Measurements from ENCODE around the gene MYOZ1. TPM values are rescaled to one million over a fixed set of nuclear protein-coding genes. Genes with fewer than 3 reads are reported as not detected.

The MYOZ1 gene
- total and polyA plus RNA-seq, 2 of the 8 experiments (the other 6 are each of a cell fraction or from before 2014, with no cell fraction given) = 2.6 to 3.3 TPM

DNA sequence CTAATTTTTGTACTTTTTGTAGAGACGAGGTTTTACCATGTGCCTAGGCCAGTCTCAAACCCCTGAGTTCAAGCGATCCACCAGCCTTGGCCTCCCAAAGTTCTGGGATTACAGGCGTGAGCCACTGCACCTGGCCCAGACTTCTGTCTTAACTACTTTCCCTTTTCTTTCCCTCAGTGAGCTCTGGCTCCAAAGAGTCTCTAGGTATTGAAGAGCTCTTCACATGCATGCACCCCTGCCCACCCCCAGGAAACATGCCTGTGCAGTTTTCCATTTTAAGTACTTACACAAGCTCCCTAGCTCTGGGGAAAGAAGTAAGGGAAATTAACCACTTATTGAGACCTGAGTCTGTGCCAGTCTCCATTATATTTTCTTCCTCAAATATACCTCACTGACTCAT lies 2.0 kb downstream of the MYOZ1 start (continued):
- TF ChIP-seq CTCF (IDR thresholded peaks at IDR 0.05; ENCODE audit: control extremely low read depth in 1 of 3, insufficient read depth in 1 of 3, low read depth in 1 of 3, low read length in 3 of 3) (no peak), SP1 (IDR thresholded peaks at IDR 0.05; ENCODE audit: low read depth, low read length) (no peak), SIN3A (conservative IDR thresholded peaks at IDR 0.05 in 1 of 2, IDR thresholded peaks at IDR 0.05 in 1 of 2; ENCODE audit: low read depth in 1 of 2, low read length in 2 of 2) (no peak), CEBPB (IDR thresholded peaks at IDR 0.05; ENCODE audit: low read depth, low read length) (no peak)
